GM19193 (cell line): ENCODE data around the gene WWOX.

Experiments
- POLR2A ChIP-seq: IDR thresholded peaks from 4 replicates; pipeline ENCODE4 v1.6.1; 2011; ENCODE audit not compliant: insufficient read depth, insufficient read length; ENCODE audit errors: extremely low read depth

The WWOX gene

GRCh38 chr16:78154729-78155461, 55.4 kb downstream of the WWOX start:
- no peak for TF ChIP-seq POLR2A

GRCh38 chr16:78155791-78156345, 56.4 kb downstream of the WWOX start:
- no peak for TF ChIP-seq POLR2A

GRCh38 chr16:78161023-78161729, 61.7 kb downstream of the WWOX start:
- TF ChIP-seq POLR2A, result no peak

GRCh38 chr16:78163772-78164670, 64.6 kb downstream of the WWOX start:
- TF ChIP-seq POLR2A, result no peak

GRCh38 chr16:78170494-78170933, 71.1 kb downstream of the WWOX start:
- no peak for TF ChIP-seq POLR2A

- no peak for TF ChIP-seq POLR2A
Observed at GRCh38 chr16:78175287-78175686, 75.8 kb downstream of the WWOX start.

- TF ChIP-seq POLR2A, result no peak
Observed at GRCh38 chr16:78176435-78176834, 77.0 kb downstream of the WWOX start.

GRCh38 chr16:78177218-78177617, 77.8 kb downstream of the WWOX start:
- TF ChIP-seq POLR2A, result no peak

GRCh38 chr16:78177987-78178386, 78.5 kb downstream of the WWOX start:
- no peak for TF ChIP-seq POLR2A

GRCh38 chr16:78179666-78180065, 80.2 kb downstream of the WWOX start:
- TF ChIP-seq POLR2A, result no peak

- no peak for TF ChIP-seq POLR2A
Observed at GRCh38 chr16:78180349-78180748, 80.9 kb downstream of the WWOX start.

GRCh38 chr16:78183437-78184237, 84.2 kb downstream of the WWOX start:
- TF ChIP-seq POLR2A, result no peak

- no peak for TF ChIP-seq POLR2A
Observed at GRCh38 chr16:78184238-78185183, 85.1 kb downstream of the WWOX start.
